C4-2B (cell line): ENCODE data around the gene RAB5A.

Experiments used
- ZFX ChIP-seq: fragments of 450-650 bp; IDR thresholded peaks from 2 replicates; pipeline ENCODE4 v1.6.1; 2017
- TF ChIP-seq, protein P1 (sequence below): fragments of 450-650 bp; conservative IDR thresholded peaks from 2 replicates; pipeline ENCODE4 v1.5.1; 2017; ENCODE audit warnings: mild to moderate bottlenecking

DNA sequence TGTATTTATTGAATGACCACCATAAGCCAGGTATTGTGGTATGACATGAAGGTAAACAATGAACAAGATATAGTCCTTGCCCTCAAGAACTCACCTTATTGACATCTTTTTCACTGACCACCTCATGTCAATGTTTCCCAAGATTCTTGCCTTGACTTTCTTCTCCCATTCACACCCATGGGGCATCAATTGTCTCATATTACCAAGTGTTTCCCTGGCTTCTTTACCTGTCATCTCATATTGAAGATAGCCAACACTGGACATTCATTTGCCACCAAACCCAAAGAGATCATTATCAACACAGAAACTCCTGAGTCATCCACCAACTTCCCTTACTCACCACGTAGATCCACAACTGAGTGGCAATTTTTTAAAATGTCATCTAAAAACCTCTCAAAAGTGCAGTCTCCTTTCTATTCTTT lies 15.1 kb upstream of the RAB5A start:
- TF ChIP-seq, protein P1, sequence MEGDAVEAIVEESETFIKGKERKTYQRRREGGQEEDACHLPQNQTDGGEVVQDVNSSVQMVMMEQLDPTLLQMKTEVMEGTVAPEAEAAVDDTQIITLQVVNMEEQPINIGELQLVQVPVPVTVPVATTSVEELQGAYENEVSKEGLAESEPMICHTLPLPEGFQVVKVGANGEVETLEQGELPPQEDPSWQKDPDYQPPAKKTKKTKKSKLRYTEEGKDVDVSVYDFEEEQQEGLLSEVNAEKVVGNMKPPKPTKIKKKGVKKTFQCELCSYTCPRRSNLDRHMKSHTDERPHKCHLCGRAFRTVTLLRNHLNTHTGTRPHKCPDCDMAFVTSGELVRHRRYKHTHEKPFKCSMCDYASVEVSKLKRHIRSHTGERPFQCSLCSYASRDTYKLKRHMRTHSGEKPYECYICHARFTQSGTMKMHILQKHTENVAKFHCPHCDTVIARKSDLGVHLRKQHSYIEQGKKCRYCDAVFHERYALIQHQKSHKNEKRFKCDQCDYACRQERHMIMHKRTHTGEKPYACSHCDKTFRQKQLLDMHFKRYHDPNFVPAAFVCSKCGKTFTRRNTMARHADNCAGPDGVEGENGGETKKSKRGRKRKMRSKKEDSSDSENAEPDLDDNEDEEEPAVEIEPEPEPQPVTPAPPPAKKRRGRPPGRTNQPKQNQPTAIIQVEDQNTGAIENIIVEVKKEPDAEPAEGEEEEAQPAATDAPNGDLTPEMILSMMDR = no peak
- no peak for TF ChIP-seq ZFX
